ENCODE results near the gene SCP2. TPM values are rescaled to one million over a fixed set of nuclear protein-coding genes. Genes with fewer than 3 reads are reported as not detected.

SCP2 gene
- total RNA-seq, 1 experiment from 2014 or later, result 242 TPM

DNA sequence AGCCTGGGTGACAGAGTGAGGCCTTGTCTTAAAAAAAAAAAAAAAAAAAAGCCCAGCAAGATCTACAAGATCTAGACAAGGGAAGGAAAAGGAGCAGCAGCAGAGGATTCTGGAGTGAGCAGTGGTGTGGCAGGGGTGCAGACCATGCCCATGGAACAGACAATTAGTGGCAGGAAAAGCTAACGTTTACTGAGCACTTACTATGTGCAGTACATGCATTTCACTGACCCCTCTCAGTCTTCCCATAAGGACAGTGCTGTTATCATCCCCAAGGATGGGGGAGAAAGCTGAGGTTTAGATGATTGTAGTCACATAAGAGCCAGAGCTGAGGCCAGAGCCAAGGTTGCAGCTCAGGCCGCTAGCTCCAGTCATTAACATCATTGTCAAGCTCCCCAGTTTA is 140.8 kb downstream of the SCP2 start:
- DNase-seq (ENCODE audit: low read depth), result no peak

DNA sequence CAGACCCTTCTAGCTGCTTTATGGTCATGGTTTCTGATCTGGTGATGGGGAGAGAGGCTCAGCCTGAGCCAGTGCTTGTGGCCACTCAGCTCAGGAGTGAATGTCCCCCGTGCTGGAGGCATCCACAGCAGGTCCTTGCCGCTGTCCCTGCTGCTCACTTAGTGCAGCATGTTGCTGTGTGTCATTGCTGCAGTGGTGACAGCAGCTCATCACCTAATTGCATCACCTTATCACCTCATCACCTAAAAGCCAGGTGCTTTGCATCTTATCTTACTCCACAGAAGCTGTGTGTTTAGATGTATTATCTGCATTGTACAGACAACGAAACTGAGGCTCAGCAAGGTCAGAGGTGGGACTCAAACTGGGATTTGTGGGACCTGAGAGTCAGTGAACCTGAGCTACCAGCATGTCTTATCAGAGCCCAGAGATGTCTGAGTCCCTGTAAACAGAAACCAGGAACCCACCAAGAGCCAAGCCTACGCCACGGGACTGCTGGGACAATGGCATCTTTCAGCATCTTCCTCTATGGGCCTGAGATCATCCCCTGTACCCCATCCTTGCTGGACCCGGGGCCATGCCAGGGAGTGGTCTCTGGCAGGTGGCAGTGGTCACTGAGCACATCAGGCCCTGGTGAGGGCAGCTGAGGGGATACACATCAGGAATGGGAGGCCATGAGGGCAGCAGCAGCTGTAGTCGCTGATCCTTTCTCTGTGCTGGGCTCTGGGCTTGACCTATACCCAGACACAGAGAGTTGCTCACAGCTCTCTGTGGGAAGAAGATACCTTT is 141.4 kb downstream of the SCP2 start:
- DNase-seq (ENCODE audit: low read depth), result no peak

DNA sequence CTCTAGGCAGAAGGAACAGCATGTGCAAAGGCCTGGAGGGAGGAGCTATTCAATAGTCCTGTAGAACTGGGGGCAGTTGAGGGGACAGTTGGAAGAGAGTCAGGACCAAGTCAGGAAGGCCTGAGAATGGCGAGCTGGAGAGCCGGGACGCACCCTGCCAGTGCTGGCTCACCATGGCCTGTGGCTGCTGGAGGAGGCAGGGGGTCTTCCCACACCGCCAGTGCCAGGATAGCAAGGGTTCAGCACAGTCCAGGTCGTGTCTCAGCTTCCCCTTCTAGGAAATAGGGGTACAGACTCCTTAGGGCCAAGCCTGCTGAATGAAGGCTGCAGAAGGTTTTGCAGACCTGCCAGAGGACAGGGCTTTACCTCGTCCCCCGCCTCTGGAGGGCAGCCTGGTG is 142.2 kb downstream of the SCP2 start:
- no peak for DNase-seq (ENCODE audit: low read depth)

DNA sequence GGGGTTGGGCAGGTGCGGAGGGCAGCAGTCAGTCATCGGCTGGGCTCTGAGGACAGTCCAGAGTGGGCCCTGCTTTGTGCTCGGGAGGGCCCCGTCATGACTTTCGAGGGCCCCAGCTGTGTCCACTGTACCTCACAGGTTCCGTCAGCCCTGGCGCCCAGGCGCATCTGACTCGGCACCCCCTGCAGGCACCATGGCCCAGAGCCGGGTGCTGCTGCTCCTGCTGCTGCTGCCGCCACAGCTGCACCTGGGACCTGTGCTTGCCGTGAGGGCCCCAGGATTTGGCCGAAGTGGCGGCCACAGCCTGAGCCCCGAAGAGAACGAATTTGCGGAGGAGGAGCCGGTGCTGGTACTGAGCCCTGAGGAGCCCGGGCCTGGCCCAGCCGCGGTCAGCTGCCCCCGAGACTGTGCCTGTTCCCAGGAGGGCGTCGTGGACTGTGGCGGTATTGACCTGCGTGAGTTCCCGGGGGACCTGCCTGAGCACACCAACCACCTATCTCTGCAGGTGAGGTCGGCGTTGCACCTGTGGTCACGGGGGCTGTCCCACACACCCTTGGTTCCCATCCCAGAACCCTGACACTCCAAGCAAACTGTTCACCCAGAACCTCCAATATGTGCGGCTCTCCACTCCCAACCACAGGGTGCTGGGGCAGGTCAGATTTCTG is 142.7 kb downstream of the SCP2 start:
- no peak for DNase-seq (ENCODE audit: low read depth)

DNA sequence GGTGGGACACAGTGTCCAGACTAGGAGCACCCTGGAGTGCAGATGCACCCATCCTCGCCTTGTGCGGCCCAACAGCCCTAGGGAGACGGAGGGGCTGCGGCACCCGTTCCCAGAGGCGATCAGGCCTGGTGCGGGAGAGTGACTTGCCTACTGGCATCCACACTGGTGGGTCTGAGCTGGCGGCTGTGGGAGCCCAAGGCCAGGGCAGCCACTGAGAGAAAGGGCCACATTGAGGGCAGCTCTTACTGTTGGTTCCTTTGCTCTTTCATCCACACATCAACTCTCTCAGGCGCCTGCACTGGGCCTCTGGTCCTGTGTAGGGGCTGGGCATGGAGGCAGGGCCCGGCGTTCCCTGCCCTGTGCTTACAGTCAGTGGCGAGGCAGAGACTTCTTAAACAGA is 143.5 kb downstream of the SCP2 start:
- DNase-seq (ENCODE audit: low read depth), result no peak

DNA sequence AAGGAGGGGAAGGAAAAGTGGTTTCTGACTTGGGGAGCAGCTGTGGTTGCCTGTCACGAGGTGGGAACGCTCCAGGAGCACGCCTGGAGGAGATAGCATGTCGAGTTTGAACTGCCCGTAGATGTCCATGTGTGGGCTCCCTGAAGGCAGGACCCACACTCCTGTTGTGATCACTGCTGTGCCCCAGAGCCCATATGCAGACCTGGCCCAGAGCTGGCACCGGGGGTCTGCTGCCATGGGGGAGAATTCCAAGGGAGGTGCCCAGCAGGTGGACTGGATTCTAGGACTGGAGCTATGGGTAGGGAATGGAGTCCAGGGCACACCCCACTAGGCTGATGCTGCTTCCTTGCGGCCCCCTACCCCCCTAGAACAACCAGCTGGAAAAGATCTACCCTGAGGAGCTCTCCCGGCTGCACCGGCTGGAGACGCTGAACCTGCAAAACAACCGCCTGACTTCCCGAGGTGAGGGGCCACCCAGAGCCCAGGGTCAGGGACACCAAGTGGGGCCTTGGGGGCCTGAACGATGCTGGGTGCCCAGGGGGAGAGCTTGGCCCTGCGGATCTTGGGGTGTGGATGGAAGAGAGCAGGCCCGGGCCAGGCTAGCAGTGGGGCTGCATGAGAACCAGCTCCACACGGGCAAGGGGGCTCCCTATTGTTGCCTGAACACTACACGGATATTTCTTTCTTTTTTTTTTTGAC is 144.2 kb downstream of the SCP2 start:
- DNase-seq (ENCODE audit: low read depth), result no peak

DNA sequence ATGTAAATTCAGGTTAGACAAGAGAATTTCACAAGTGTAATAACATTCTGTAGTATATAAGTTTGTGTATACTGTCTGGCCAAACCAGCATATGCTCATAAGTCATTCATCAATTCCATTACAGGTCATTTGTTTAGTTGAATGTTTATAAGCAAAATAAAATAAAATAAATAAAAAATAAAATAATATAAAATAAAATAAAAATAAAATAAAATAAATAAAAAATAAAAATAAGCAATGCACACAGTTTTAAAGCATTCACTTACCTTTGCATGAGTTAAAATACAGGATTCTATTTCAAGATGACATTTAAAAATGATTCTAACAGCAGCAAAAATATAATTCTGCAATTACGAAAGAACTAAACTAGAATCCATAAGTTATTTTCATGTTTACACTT is 144.8 kb downstream of the SCP2 start:
- DNase-seq (ENCODE audit: low read depth), result no peak

DNA sequence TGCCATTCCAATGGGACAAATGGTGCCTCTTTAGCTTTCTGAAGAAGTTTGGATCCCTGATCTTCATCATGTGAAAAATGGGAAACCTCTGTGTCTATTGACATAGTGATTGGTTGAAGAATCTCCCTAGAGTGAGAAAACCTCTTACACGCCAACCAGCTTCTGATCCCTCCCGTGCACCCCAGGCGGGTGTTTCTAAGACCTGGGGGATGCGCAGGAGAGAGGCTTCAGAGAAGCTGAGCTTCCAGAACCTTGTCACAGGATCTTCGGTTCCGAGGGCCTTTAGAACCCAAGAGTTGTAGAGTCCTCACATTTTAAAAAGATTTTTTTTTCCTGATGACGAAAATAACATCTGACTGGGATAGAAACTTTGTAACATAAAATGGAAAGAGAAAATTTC is 146.2 kb downstream of the SCP2 start:
- no peak for DNase-seq (ENCODE audit: low read depth)

DNA sequence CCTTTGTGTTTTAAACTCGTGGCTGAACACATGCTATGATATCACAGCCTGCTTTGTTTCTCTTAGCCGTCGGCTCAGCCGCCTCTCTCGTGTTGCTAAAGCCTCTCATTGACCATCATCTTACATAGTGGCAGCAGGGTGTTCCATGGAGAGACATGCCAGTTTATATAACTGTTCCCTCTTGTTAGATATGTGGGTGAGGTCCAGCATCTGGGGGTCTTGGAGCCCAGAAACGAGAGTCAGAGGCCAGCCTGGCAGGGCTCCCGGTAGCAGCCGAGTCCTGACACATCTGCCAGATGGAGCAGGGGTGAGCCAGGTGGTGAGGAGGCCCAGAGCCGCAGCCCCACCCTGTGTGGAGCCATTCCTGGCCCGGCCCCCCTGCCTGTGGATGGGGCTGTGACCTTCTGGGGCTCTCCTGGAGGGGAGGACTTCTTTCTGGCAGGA is 146.8 kb downstream of the SCP2 start:
- no peak for DNase-seq (ENCODE audit: low read depth)

DNA sequence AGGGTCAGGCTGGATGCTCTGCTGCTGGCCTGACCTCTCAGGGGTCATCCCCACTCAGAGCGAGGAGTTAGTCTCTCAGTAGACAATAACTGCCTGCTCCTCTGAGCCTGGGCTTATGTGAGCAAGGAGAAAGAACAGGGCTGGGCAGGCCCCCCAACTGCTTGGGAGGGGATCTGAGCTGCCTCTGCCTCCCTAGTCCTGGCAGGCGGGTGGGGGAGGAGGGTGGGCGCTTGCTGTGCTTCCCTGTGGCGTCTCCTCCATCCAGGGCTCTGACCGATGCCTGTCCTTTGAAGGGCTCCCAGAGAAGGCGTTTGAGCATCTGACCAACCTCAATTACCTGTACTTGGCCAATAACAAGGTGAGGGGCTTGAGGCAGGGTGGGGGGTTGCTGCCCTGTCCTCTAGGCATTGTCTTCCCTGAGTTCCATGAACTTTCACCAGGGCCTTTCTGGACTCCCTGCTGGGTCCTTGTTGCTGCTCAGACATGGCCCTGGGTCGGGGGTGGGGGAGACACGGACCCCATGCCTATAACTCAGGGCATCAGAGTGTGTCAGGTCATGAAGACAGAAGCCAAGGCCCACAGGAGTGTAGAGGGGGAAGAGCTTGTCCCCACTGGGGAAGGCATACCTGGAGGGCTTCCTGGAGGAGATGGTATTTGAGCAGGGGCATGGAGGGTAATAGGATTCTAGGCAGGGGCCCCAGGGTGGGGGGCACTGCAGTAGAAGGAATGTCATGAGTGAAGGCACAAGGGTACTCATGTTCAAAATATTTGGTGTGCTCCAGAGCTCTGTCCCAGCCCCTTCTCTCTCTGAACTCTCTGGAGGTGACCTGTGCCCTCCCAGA is 147.5 kb downstream of the SCP2 start:
- no peak for DNase-seq (ENCODE audit: low read depth)

DNA sequence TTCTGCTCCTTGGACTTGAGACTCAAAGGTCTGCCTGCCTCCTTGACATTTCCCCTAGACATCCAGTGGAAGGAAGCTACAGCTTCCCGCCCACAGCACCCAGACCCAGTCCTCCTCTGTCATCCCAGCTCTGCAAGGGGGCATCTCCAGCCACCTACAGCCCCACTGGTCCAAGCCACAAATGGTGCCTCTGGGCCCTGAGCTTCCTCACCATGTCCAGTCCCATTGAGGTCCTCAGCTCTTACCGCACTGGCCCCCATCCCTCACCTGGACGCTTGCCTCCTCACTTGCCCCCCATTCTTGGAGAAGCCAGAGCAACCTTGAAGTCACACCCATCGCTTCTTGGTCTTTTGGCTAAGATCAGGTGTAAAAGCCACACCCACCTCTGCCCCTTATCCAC is 148.1 kb downstream of the SCP2 start:
- no peak for DNase-seq (ENCODE audit: low read depth)

DNA sequence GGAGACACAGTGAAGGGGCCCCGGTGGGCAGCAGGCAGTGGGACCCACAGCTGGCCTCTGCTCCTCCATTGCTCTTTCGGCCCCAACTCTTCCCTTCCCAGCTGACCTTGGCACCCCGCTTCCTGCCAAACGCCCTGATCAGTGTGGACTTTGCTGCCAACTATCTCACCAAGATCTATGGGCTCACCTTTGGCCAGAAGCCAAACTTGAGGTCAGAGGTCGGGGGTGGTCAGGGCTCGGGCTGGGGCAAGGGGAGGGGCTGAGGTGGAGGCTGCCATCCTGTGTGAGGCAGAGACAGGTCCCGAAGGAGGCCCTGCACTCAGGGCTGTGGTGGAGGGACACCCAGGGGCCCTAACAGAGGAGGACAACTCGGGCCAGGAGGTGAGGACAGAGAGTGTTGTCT is 148.7 kb downstream of the SCP2 start:
- no peak for DNase-seq (ENCODE audit: low read depth)

DNA sequence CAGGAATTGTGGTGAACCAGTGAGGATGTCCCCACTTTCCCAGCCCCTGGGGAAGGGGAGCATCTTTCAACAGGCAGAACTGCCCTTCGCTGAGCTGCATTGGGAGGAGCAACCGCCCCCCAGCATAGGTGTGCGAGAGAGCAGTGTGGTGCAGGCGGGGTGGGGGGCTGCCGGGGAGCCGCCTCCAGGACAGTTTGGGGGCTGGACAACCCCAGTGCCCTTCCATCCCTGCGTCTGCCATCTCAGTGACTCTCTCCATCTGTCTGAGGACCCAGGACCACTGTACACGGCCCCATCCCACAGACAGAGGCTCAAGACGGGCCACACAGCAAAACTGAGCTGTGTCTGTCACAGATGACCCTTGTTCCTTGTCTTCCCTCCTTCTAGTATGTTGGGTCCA is 149.1 kb downstream of the SCP2 start:
- no peak for DNase-seq (ENCODE audit: low read depth)

DNA sequence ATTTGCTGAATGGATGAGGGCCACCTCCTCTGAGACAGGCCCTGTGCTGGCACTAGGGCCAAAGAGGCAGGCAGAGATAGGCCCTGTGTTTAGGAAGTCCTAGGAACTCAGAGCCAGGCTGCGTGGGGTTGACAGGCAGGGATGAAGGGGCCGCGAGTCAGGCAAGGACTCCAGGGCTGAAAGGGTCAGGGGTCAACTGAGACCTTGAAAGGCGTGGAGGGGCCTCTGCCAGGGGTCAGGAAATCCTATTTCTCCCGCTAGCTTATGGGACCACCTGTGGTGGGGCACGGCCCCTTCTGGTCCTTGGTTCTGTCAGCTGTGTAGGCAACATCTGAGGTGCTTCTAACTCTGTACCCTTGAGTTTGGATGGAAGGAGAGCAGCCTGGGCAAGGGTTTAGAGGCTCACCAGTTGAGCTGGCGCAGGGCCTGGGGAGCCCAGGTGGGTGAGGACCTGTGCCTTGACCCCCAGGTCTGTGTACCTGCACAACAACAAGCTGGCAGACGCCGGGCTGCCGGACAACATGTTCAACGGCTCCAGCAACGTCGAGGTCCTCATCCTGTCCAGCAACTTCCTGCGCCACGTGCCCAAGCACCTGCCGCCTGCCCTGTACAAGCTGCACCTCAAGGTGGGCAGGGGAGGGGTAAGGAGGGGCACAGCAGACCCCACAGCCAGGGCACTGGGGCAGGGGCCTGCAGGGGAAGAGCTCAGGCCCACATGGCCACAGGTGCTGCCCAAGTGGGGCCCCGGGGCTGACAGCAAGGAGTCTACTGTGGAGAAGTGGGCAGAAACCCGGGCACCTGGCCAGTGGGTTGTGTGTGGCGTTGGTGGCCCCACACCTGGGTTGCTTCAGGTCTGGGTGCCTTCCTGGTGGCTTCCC is 149.9 kb downstream of the SCP2 start:
- DNase-seq (ENCODE audit: low read depth), result no peak

DNA sequence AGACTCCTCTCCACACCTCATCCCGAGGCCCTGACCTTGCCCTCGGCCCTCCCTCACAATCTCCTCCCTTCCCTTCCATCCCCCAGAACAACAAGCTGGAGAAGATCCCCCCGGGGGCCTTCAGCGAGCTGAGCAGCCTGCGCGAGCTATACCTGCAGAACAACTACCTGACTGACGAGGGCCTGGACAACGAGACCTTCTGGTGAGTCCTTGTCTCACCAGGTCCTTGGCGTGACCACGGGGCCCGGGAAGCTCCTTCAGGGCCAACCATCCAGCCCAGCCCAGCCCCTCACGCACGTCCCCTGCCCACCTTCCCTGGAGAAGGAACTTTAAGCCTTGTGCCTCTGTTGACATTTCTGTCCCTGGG is 150.5 kb downstream of the SCP2 start:
- no peak for DNase-seq (ENCODE audit: low read depth)

DNA sequence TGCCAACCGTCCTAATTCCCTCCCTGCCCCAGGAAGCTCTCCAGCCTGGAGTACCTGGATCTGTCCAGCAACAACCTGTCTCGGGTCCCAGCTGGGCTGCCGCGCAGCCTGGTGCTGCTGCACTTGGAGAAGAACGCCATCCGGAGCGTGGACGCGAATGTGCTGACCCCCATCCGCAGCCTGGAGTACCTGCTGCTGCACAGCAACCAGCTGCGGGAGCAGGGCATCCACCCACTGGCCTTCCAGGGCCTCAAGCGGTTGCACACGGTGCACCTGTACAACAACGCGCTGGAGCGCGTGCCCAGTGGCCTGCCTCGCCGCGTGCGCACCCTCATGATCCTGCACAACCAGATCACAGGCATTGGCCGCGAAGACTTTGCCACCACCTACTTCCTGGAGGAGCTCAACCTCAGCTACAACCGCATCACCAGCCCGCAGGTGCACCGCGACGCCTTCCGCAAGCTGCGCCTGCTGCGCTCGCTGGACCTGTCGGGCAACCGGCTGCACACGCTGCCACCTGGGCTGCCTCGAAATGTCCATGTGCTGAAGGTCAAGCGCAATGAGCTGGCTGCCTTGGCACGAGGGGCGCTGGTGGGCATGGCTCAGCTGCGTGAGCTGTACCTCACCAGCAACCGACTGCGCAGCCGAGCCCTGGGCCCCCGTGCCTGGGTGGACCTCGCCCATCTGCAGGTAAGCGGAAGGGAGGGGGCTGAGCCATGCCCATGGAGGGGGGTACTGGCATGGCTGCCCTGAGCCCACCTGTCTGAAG is 151.4 kb downstream of the SCP2 start:
- no peak for DNase-seq (ENCODE audit: low read depth)

DNA sequence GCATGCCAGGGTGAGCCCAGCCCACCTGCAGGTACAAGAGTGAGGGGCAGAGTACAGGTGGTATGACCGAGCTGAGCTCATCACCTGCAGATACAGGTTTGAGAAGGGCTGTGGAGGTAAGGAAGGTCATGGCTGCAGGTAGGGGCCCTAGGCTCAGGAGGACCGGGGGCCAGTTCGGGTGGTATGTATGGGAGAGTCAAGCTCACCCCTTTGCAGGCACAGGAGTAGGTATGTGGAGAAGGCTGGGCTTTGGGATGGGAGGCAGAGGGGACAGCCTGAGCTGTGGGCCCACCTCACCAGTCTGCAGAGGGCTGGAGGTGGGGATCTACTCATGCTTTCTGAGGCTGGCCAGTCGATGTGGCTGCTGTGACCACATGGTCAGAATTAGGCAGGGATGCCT is 152.2 kb downstream of the SCP2 start:
- no peak for DNase-seq (ENCODE audit: low read depth)

DNA sequence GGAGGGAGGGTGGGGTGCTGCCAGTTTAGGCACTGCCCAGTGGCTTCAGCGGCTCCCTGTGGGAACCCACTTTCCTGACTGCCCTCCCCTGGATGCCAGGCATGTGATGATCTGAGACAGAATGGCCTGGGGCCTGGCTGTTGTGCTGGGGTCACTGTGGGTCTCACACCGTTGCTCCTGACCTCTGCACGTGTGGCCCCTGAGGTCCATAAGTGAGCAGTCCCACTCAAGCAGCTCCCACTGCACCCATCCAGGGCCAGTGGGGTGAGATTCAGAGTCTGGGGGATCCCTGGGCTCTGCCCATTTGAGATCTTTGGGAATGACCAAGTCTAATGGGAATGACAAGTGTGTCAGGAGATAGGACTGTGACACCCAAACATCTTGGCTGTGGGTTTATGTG is 153.0 kb downstream of the SCP2 start:
- no peak for DNase-seq (ENCODE audit: low read depth)

DNA sequence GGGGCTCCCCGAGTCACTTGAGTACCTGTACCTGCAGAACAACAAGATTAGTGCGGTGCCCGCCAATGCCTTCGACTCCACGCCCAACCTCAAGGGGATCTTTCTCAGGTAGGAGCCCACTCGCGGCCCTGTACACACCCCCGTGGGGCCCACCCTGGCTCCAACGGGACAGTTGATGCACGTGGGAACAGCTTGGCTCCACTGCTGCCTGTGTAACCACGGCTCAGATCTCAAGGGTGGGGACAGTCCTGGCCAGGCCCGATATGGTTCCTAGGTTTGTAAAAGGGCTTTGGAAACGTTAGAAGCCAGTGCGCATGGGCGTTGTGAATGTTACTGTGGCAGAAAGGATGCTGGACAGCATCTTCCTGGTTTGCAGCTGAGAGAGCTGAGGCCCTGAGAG is 153.7 kb downstream of the SCP2 start:
- DNase-seq (ENCODE audit: low read depth), result no peak

DNA sequence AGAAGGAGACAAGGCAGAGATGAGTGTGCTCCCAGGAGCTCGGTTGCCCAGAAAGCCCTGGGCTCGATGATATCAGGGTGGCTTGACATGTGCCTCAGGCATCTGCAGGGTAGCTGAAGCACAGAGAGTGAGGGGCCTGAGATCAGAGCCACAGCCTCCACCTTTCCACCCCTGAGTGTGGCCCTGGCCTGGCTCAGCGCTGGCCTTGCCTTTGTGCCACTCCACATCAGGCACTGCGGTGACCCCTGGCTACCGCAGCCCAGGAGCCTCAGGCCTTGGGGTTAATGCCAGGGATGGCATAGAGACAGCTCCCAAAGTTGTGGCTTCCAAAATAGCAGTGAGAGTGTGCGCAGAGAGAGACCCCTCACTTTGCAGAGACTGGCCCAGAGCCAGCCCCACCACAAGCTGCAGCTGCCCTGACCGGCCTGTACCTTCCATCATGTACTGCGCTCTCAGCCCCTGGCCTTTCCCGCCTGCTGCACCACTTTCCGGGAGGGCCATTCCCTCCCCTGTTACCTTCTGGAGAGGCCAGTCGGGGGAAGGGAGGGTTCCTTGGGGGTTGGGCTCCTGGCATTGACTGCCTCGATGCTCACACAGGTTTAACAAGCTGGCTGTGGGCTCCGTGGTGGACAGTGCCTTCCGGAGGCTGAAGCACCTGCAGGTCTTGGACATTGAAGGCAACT is 154.4 kb downstream of the SCP2 start:
- no peak for DNase-seq (ENCODE audit: low read depth)

All from RPMI7951 (cell line).